OCI-LY7 (cell line): ENCODE data around the gene MPPED1.

ENCODE experiments used
- EZH2phosphoT487 ChIP-seq: fragments of 200-600 bp; sonication (generic); IDR thresholded peaks from 2 replicates; pipeline ENCODE4 v1.6.1; 2018; ENCODE audit warnings: low read depth, borderline replicate concordance, mild to moderate bottlenecking, mixed run types, antibody characterized with exemption, low read length, moderate library complexity, mixed read lengths
- TF ChIP-seq, protein P1 (sequence below): fragments of 200-600 bp; sonication (generic); conservative IDR thresholded peaks from 2 replicates; pipeline ENCODE4 v1.5.1; 2014; ENCODE audit warnings: mild to moderate bottlenecking, antibody characterized with exemption, low read length, moderate library complexity, mixed read lengths

DNA sequence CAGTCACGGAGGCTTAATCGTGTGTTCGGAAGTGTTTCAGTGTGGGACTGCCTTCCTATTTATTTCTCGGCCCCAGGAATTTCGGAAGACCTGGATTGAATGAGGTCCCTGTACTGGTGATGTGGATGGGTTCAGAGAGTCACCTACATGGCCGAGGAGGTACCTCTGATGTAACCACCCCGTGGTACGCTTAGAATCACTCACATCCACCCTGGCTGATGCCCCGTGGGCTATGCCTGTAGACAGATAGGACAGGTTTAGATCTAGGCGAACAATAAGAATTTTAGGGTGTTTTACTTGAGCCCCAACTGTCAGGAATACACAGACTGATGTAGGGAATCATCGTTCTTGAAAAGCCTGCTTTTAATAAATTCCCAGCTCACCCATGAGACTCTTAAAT is 2.0 kb downstream of the MPPED1 start:
- TF ChIP-seq, protein P1, sequence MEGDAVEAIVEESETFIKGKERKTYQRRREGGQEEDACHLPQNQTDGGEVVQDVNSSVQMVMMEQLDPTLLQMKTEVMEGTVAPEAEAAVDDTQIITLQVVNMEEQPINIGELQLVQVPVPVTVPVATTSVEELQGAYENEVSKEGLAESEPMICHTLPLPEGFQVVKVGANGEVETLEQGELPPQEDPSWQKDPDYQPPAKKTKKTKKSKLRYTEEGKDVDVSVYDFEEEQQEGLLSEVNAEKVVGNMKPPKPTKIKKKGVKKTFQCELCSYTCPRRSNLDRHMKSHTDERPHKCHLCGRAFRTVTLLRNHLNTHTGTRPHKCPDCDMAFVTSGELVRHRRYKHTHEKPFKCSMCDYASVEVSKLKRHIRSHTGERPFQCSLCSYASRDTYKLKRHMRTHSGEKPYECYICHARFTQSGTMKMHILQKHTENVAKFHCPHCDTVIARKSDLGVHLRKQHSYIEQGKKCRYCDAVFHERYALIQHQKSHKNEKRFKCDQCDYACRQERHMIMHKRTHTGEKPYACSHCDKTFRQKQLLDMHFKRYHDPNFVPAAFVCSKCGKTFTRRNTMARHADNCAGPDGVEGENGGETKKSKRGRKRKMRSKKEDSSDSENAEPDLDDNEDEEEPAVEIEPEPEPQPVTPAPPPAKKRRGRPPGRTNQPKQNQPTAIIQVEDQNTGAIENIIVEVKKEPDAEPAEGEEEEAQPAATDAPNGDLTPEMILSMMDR = no peak
- no peak for TF ChIP-seq EZH2phosphoT487
